SK-N-SH (cell line): Measurements from ENCODE around the gene DYDC2. TPM values are rescaled to one million over a fixed set of nuclear protein-coding genes. Genes with fewer than 3 reads are reported as not detected.

Experiments used
- CTCF ChIA-PET: fragments of 300-600, 350-600 bp; formaldehyde crosslinking; extraction: SDS; loops from one replicate; lab custom pipeline; 2021; lab: Yijun Ruan, JAX
- POLR2A ChIA-PET: fragments of 350-600 bp; sonication (Branson Sonifier 250); formaldehyde crosslinking; extraction: SDS; loops from one replicate; lab custom pipeline; 2020; ENCODE audit warnings: antibody characterized with exemption, inconsistent platforms; lab: Yijun Ruan, JAX
- DNase-seq: peaks from one replicate; pipeline ENCODE4 v3.0.0; 2012
- H2AFZ ChIP-seq: fragments of 200-600 bp; sonication (generic); 2 replicates; pipeline ENCODE4 v1.8.1; 2016; ENCODE audit warnings: antibody characterized with exemption, mild to moderate bottlenecking, low read depth
- H3F3A ChIP-seq: fragments of 200-600 bp; sonication (generic); replicated peaks from 2 replicates; pipeline ENCODE3; 2016; ENCODE audit warnings: antibody characterized with exemption, mild to moderate bottlenecking; ENCODE audit not compliant: insufficient read depth
- H3K27ac ChIP-seq, 2 experiments: fragments of 200-500 bp in 1 of 2; fragments of 200-600 bp in 1 of 2; sonication (Bioruptor generic) in 1 of 2; sonication (generic), shearing (Covaris generic) in 1 of 2; 2 replicates each; pipeline versions ENCODE4 v1.5.1 to v1.6.1; 2014 to 2016; ENCODE audit warnings: low read depth in 2 of 2, inconsistent platforms in 1 of 2, low read length in 1 of 2, mild to moderate bottlenecking in 1 of 2, mixed read lengths in 1 of 2
- H3K27me3 ChIP-seq: fragments of 200-600 bp; sonication (generic), shearing (Covaris generic); 2 replicates; pipeline ENCODE4 v1.6.1; 2016; ENCODE audit warnings: mixed run types; ENCODE audit not compliant: insufficient read depth
- H3K36me3 ChIP-seq, 2 experiments: fragments of 200-500 bp in 1 of 2; fragments of 200-600 bp in 1 of 2; sonication (Bioruptor generic) in 1 of 2; sonication (generic) in 1 of 2; replicated peaks in 1 of 2; 2 replicates each; pipeline versions ENCODE3 to v1.5.1; 2014 to 2016; ENCODE audit warnings: low read length in 1 of 2, mild to moderate bottlenecking in 1 of 2; ENCODE audit not compliant: insufficient read depth in 2 of 2, control insufficient read depth in 1 of 2
- H3K4me1 ChIP-seq, 2 experiments: fragments of 200-500 bp in 1 of 2; fragments of 200-600 bp in 1 of 2; sonication (Bioruptor generic) in 1 of 2; sonication (generic), shearing (Covaris generic) in 1 of 2; 2 replicates each; pipeline versions ENCODE4 v1.5.1 to v1.6.1; 2014 to 2016; ENCODE audit warnings: low read depth in 1 of 2, low read length in 1 of 2, mixed run types in 1 of 2; ENCODE audit not compliant: insufficient read depth in 2 of 2, control insufficient read depth in 1 of 2
- H3K4me2 ChIP-seq: fragments of 200-600 bp; sonication (generic), shearing (Covaris generic); 2 replicates; pipeline ENCODE4 v1.6.1; 2017; ENCODE audit warnings: mixed run types
- H3K4me3 ChIP-seq, 2 experiments: fragments of 200-500 bp in 1 of 2; fragments of 200-600 bp in 1 of 2; sonication (Bioruptor generic) in 1 of 2; sonication (generic), shearing (Covaris generic) in 1 of 2; 2 replicates each; pipeline versions ENCODE4 v1.5.1 to v1.8.1; 2014 to 2016; ENCODE audit warnings: low read depth in 2 of 2, inconsistent platforms in 1 of 2, low read length in 1 of 2, mild to moderate bottlenecking in 1 of 2, mixed read lengths in 1 of 2, moderate library complexity in 1 of 2
- H3K79me2 ChIP-seq: fragments of 200-600 bp; sonication (generic); 2 replicates; pipeline ENCODE4 v1.8.1; 2017; ENCODE audit warnings: mild to moderate bottlenecking; ENCODE audit not compliant: insufficient read depth
- H3K9ac ChIP-seq: fragments of 200-600 bp; sonication (generic); 2 replicates; pipeline ENCODE4 v1.6.1; 2017; ENCODE audit warnings: mixed run types
- H3K9me2 ChIP-seq: fragments of 200-600 bp; sonication (generic); 2 replicates; pipeline ENCODE4 v1.6.1; 2017; ENCODE audit warnings: mixed run types
- H3K9me3 ChIP-seq: fragments of 200-600 bp; sonication (generic); 2 replicates; pipeline ENCODE4 v1.6.1; 2017; ENCODE audit warnings: mixed run types, mild to moderate bottlenecking, moderate library complexity
- H4K20me1 ChIP-seq: fragments of 200-600 bp; sonication (generic); 2 replicates; pipeline ENCODE4 v1.6.1; 2017; ENCODE audit warnings: mild to moderate bottlenecking, mixed run types; ENCODE audit not compliant: insufficient read depth
- ELF1 ChIP-seq: IDR thresholded peaks from 2 replicates; pipeline ENCODE4 v1.4.0; 2012
- EP300 ChIP-seq, 2 experiments: IDR thresholded peaks; 2 replicates each; pipeline versions ENCODE4 v1.4.0 to v1.6.1; 2012; ENCODE audit warnings: borderline replicate concordance in 1 of 2, low read depth in 1 of 2, low read length in 1 of 2
- EZH2phosphoT487 ChIP-seq: fragments of 200-600 bp; sonication (generic); IDR thresholded peaks from 2 replicates; pipeline ENCODE4 v1.6.1; 2017; ENCODE audit warnings: low read depth, mixed run types, mild to moderate bottlenecking, antibody characterized with exemption, moderate library complexity, borderline replicate concordance
- FOSL2 ChIP-seq: IDR thresholded peaks from 2 replicates; pipeline ENCODE4 v1.4.0; 2012; ENCODE audit warnings: low read depth, mild to moderate bottlenecking, moderate library complexity, borderline replicate concordance
- JUND ChIP-seq: IDR thresholded peaks from 2 replicates; pipeline ENCODE4 v1.4.0; 2012
- MAX ChIP-seq: IDR thresholded peaks from 2 replicates; pipeline ENCODE4 v1.4.0; 2012; ENCODE audit warnings: low read depth
- POLR2AphosphoS5 ChIP-seq: IDR thresholded peaks from 2 replicates; pipeline ENCODE4 v1.6.1; 2012; ENCODE audit warnings: low read depth, low read length
- RAD21 ChIP-seq: IDR thresholded peaks from 2 replicates; pipeline ENCODE4 v1.6.1; 2012; ENCODE audit warnings: mild to moderate bottlenecking, low read length
- REST ChIP-seq: IDR thresholded peaks from 2 replicates; pipeline ENCODE4 v1.6.1; 2012; ENCODE audit warnings: mild to moderate bottlenecking, low read depth, low read length, moderate library complexity
- SIN3A ChIP-seq: IDR thresholded peaks from 2 replicates; pipeline ENCODE4 v1.6.1; 2012; ENCODE audit warnings: low read depth, mild to moderate bottlenecking, low read length, moderate library complexity, borderline replicate concordance
- TAF1 ChIP-seq: IDR thresholded peaks from 2 replicates; pipeline ENCODE4 v1.6.1; 2012; ENCODE audit warnings: low read depth, mild to moderate bottlenecking, low read length, moderate library complexity, borderline replicate concordance
- TEAD4 ChIP-seq: IDR thresholded peaks from 2 replicates; pipeline ENCODE4 v1.4.0; 2012; ENCODE audit warnings: mild to moderate bottlenecking, borderline replicate concordance; ENCODE audit not compliant: insufficient read depth
- USF2 ChIP-seq: fragments of 150-350 bp; IDR thresholded peaks from 2 replicates; pipeline ENCODE4 v1.6.1; 2017; ENCODE audit warnings: antibody characterized with exemption, low read length, low read depth, borderline replicate concordance
- YY1 ChIP-seq: IDR thresholded peaks from 2 replicates; pipeline ENCODE4 v1.4.0; 2012; ENCODE audit warnings: low read depth, mild to moderate bottlenecking
- ZBTB33 ChIP-seq: IDR thresholded peaks from 2 replicates; pipeline ENCODE4 v1.4.0; 2012; ENCODE audit warnings: low read depth, borderline replicate concordance
- WGBS: methylation state at CpG from one replicate; pipeline ENCODE4 v1.1.6; 2017; ENCODE audit warnings: low lambda C conversion rate; 5-methylcytosine and 5-hydroxymethylcytosine counted together
- polyA plus RNA-seq, 3 experiments: library from polyadenylated mRNA; depleted of rRNA; stranded (reverse); fragments of >200 nt; gene quantifications; 2 replicates each; pipeline ENCODE4 v1.2.3, GENCODE V29; 2012
- TF ChIP-seq, protein P1 (sequence below): fragments of 150-350 bp; IDR thresholded peaks from 2 replicates; pipeline ENCODE4 v1.6.1; 2016; ENCODE audit warnings: mild to moderate bottlenecking, low read depth, low read length

The DYDC2 gene
- polyA plus RNA-seq, 1 of the 3 experiments (the other 2 are of a cell fraction) = 0.08 TPM

- TF ChIP-seq MAX = no peak
- TF ChIP-seq, all 33 proteins: peak for 3
These were observed 26.4 kb downstream of the DYDC2 start (continued) for GRCh38 chr10:80382989-80383388.

- H3K9me2 ChIP-seq = no peaks in the 10 kb centered on the region
- CTCF ChIA-PET = interaction anchor here (1.1 to 11.3 kb wide), 2 partner anchors 54 to 114 kb away, joined by 3 to 144 read pairs; no protein-coding TSS in a partner anchor
- TF ChIP-seq USF2 = no peak
- no peak for TF ChIP-seq TAF1
- no peak for TF ChIP-seq POLR2AphosphoS5
- no peak for TF ChIP-seq SIN3A
- no peak for TF ChIP-seq ELF1
- TF ChIP-seq FOSL2 = no peak
- no peak for TF ChIP-seq JUND
- TF ChIP-seq EZH2phosphoT487 = no peak
- no peak for TF ChIP-seq TEAD4
- no peak for TF ChIP-seq REST
- DNase-seq = no peak
- H3K4me3 ChIP-seq = no peak overlapping the region
- H3F3A ChIP-seq = no peaks in the 10 kb centered on the region
- H3K9me3 ChIP-seq = no peaks in the 10 kb centered on the region
- H3K9ac ChIP-seq = no peak overlapping the region
- H3K4me2 ChIP-seq = no peak overlapping the region
- H4K20me1 ChIP-seq = no peaks in the 10 kb centered on the region
- H3K27ac ChIP-seq = no peak overlapping the region
- POLR2A ChIA-PET = no interaction called here
- WGBS = 67% methylated on average over 9 of the region's 9 CpGs
- H2AFZ ChIP-seq = no peak overlapping the region
- no peaks in the 10 kb centered on the region for H3K36me3 ChIP-seq
- no peaks in the 10 kb centered on the region for H3K79me2 ChIP-seq
- peaks cover 0 to 2% of the 10 kb centered on the region in 2 experiments; a peak in 1 of 4 replicates for H3K4me1 ChIP-seq
- H3K27me3 ChIP-seq = no peaks in the 10 kb centered on the region
These were observed 34.2 kb downstream of the DYDC2 start for GRCh38 chr10:80390740-80391139.

DNA sequence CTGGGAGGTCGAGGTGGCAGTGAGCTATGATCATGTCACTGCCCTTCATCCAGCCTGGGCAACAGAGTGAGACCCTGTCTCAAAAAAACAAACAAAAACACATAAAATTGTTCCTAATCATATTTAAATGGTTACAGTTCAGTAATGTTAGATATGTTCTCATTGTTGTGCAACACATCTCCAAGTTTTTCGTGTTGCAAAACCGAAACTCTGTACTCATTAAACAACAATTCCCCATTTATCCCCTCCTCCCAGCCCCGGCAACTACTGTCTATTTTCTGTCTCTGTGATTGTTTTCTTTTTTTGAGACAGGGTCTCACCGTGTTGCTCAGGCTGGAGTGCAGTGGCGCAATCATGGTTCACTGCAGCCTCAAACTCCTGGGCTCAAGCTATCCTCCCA is 35.7 kb downstream of the DYDC2 start:
- POLR2A ChIA-PET = no interaction called here
- 63% methylated on average over 6 of the region's 6 CpGs for WGBS
- TF ChIP-seq SIN3A (no peak), USF2 (no peak), TAF1 (no peak), EP300 (IDR thresholded peaks at IDR 0.05; ENCODE audit: borderline replicate concordance in 1 of 2, low read depth in 1 of 2, low read length in 1 of 2) (no peak), ZBTB33 (no peak), JUND (no peak), RAD21 (no peak), YY1 (no peak)
- TF ChIP-seq, protein P1, sequence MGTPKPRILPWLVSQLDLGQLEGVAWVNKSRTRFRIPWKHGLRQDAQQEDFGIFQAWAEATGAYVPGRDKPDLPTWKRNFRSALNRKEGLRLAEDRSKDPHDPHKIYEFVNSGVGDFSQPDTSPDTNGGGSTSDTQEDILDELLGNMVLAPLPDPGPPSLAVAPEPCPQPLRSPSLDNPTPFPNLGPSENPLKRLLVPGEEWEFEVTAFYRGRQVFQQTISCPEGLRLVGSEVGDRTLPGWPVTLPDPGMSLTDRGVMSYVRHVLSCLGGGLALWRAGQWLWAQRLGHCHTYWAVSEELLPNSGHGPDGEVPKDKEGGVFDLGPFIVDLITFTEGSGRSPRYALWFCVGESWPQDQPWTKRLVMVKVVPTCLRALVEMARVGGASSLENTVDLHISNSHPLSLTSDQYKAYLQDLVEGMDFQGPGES = no peak

More for the DNA sequence above, 35.7 kb downstream of the DYDC2 start:
- Histone ChIP-seq H4K20me1 (no peaks in the 10 kb centered on the region), H3F3A (no peaks in the 10 kb centered on the region), H3K79me2 (no peaks in the 10 kb centered on the region), H3K4me2 (no peak overlapping the region), H2AFZ (no peak overlapping the region), H3K36me3 (no peaks in the 10 kb centered on the region), H3K9ac (no peak overlapping the region), H3K27me3 (no peaks in the 10 kb centered on the region), H3K9me2 (no peaks in the 10 kb centered on the region), H3K9me3 (no peaks in the 10 kb centered on the region), H3K4me3 (no peak overlapping the region), H3K27ac (no peak overlapping the region), H3K4me1 (peaks cover 0 to 2% of the 10 kb centered on the region in 2 experiments; a peak in 1 of 4 replicates)
- DNase-seq = no peak
- CTCF ChIA-PET = interaction anchor here (1.2 kb wide), 1 partner anchor 114 kb away, joined by 8 read pairs; no protein-coding TSS in a partner anchor
